ENCODE measurements around the gene FASN. TPM values are rescaled to one million over a fixed set of nuclear protein-coding genes. Genes with fewer than 3 reads are reported as not detected.
A peak's percentile ranks its signal among the peaks of the same experiment; 100 is the strongest.
"Not testable (repeated sequence)": the region's sequence is repeated elsewhere in the genome, so short reads cannot be mapped to it uniquely, and the experiment has no call there.

Gene FASN
- total RNA-seq, 1 experiment from 2014 or later: 956 TPM

- Histone ChIP-seq H3K4me1 (ENCODE audit: control insufficient read depth, insufficient read depth, low read length) (no peaks in the 10 kb centered on the region), H3K27me3 (ENCODE audit: control insufficient read depth, insufficient read depth, low read length) (no peaks in the 10 kb centered on the region), H3K9me3 (ENCODE audit: control insufficient read depth, insufficient read depth, low read depth, low read length) (no peaks in the 10 kb centered on the region), H3K36me3 (ENCODE audit: control insufficient read depth, insufficient read depth, low read length) (no peaks in the 10 kb centered on the region), H3K4me3 (ENCODE audit: low read depth in 2 of 2, low read length in 2 of 2) (no peak overlapping the region), H3K27ac (ENCODE audit: low read length) (no peak overlapping the region)
- no peak for ATAC-seq
- intact Hi-C loops (cut with micrococcal nuclease; ENCODE audit: unreplicated experiment) (no loop called here), in situ Hi-C loops (cut with HindIII; ENCODE audit: low pct_unique_long_range_greater_than_20kb, low sequenced_read_pairs) (loop anchor here (10.0 kb wide), 1 partner anchor 79 kb away; the partner anchor contains the start of genes GPS1 and RFNG)
- TF ChIP-seq SIN3A (IDR thresholded peaks at IDR 0.05; ENCODE audit: borderline replicate concordance, insufficient read depth, low read depth, low read length): no peak
- TF ChIP-seq POLR2AphosphoS5 (IDR thresholded peaks at IDR 0.05; ENCODE audit: low read depth, low read length): no peak
- no peak for TF ChIP-seq CTCF (IDR thresholded peaks at IDR 0.05)
- TF ChIP-seq REST (IDR thresholded peaks at IDR 0.05; ENCODE audit: insufficient read depth in 1 of 2, low read depth in 2 of 2, low read length in 1 of 2): no peak
- TF ChIP-seq TCF7L2 (IDR thresholded peaks at IDR 0.05; ENCODE audit: low read depth, low read length): no peak
- ChIA-PET POLR2A (no interaction called here), CTCF (no interaction called here)
- DNase-seq (ENCODE audit: low read depth, low spot score): no peak
- BruUV-seq (replicated peaks): no TSS peak
Measured at GRCh38 chr17:82134101-82134500, 36.1 kb upstream of the FASN start.

- ATAC-seq: not testable (repeated sequence)
Measured at GRCh38 chr17:82133166-82133953, 35.3 kb upstream of the FASN start.

GRCh38 chr17:82129095-82129494, 31.1 kb upstream of the FASN start:
- H3K27ac ChIP-seq (ENCODE audit: low read length): no peak overlapping the region
- no peak for DNase-seq (ENCODE audit: low read depth, low spot score)
- no peaks in the 10 kb centered on the region for H3K27me3 ChIP-seq (ENCODE audit: control insufficient read depth, insufficient read depth, low read length)
- no peak overlapping the region for H3K4me3 ChIP-seq (ENCODE audit: low read depth in 2 of 2, low read length in 2 of 2)
- TF ChIP-seq TCF7L2 (IDR thresholded peaks at IDR 0.05; ENCODE audit: low read depth, low read length): no peak
- no peak for TF ChIP-seq SIN3A (IDR thresholded peaks at IDR 0.05; ENCODE audit: borderline replicate concordance, insufficient read depth, low read depth, low read length)
- no peak for TF ChIP-seq REST (IDR thresholded peaks at IDR 0.05; ENCODE audit: insufficient read depth in 1 of 2, low read depth in 2 of 2, low read length in 1 of 2)
- TF ChIP-seq POLR2AphosphoS5 (IDR thresholded peaks at IDR 0.05; ENCODE audit: low read depth, low read length): no peak
- no peak for TF ChIP-seq CTCF (IDR thresholded peaks at IDR 0.05)
- H3K36me3 ChIP-seq (ENCODE audit: control insufficient read depth, insufficient read depth, low read length): no peaks in the 10 kb centered on the region
- POLR2A ChIA-PET: no interaction called here
- no TSS peak for BruUV-seq (replicated peaks)
- in situ Hi-C loops (cut with HindIII; ENCODE audit: low pct_unique_long_range_greater_than_20kb, low sequenced_read_pairs): no loop called here
- H3K9me3 ChIP-seq (ENCODE audit: control insufficient read depth, insufficient read depth, low read depth, low read length): no peaks in the 10 kb centered on the region
- no peaks in the 10 kb centered on the region for H3K4me1 ChIP-seq (ENCODE audit: control insufficient read depth, insufficient read depth, low read length)
- ATAC-seq: peak; percentile 68
- CTCF ChIA-PET: no interaction called here
- intact Hi-C loops (cut with micrococcal nuclease; ENCODE audit: unreplicated experiment): no loop called here

More at GRCh38 chr17:82133166-82133953, 35.3 kb upstream of the FASN start:
- H3K9me3 ChIP-seq (ENCODE audit: control insufficient read depth, insufficient read depth, low read depth, low read length); H3K4me1 ChIP-seq (ENCODE audit: control insufficient read depth, insufficient read depth, low read length); intact Hi-C loops (cut with micrococcal nuclease; ENCODE audit: unreplicated experiment); POLR2A ChIA-PET; BruUV-seq (replicated peaks); CTCF ChIA-PET; H3K36me3 ChIP-seq (ENCODE audit: control insufficient read depth, insufficient read depth, low read length); DNase-seq (ENCODE audit: low read depth, low spot score); H3K27me3 ChIP-seq (ENCODE audit: control insufficient read depth, insufficient read depth, low read length); H3K27ac ChIP-seq (ENCODE audit: low read length); H3K4me3 ChIP-seq (ENCODE audit: low read depth in 2 of 2, low read length in 2 of 2): not testable (repeated sequence)
- in situ Hi-C loops (cut with HindIII; ENCODE audit: low pct_unique_long_range_greater_than_20kb, low sequenced_read_pairs): loop anchor here (10.0 kb wide), 1 partner anchor 79 kb away; the partner anchor contains the start of genes GPS1 and RFNG

Data from Panc1 (cell line).